OCI-LY1 (cell line): Measurements from ENCODE around the gene ARFIP1.

Source experiments
- H2AFZ ChIP-seq: fragments of 200-600 bp; sonication (generic), shearing (Covaris generic); 2 replicates; pipeline ENCODE4 v1.6.0; 2014; ENCODE audit warnings: antibody characterized with exemption, mild to moderate bottlenecking, low read length
- H3F3A ChIP-seq: fragments of 200-600 bp; sonication (generic), shearing (Covaris generic); 2 replicates; pipeline ENCODE4 v1.6.0; 2014; ENCODE audit warnings: mild to moderate bottlenecking, antibody characterized with exemption, low read length, moderate library complexity; ENCODE audit not compliant: insufficient read depth
- H3K27ac ChIP-seq: fragments of 200-600 bp; sonication (generic); 2 replicates; pipeline ENCODE4 v1.5.1; 2014; ENCODE audit warnings: low read length, mixed run types, mild to moderate bottlenecking, low read depth; ENCODE audit not compliant: poor library complexity, severe bottlenecking
- H3K27me3 ChIP-seq: fragments of 200-600 bp; sonication (generic); 2 replicates; pipeline ENCODE4 v1.6.0; 2014; ENCODE audit warnings: antibody characterized with exemption, mild to moderate bottlenecking, low read length, moderate library complexity; ENCODE audit not compliant: insufficient read depth
- H3K36me3 ChIP-seq: fragments of 200-600 bp; sonication (generic); 2 replicates; pipeline ENCODE4 v1.6.1; 2014; ENCODE audit warnings: mild to moderate bottlenecking, antibody characterized with exemption, low read length, moderate library complexity, mixed read lengths; ENCODE audit not compliant: insufficient read depth
- H3K4me1 ChIP-seq: fragments of 200-600 bp; sonication (generic); 2 replicates; pipeline ENCODE4 v1.5.1; 2014; ENCODE audit warnings: mild to moderate bottlenecking, low read length, moderate library complexity; ENCODE audit not compliant: insufficient read depth, severe bottlenecking
- H3K4me2 ChIP-seq: fragments of 200-600 bp; sonication (generic), shearing (Covaris generic); 2 replicates; pipeline ENCODE4 v1.6.1; 2014; ENCODE audit warnings: low read length
- H3K4me3 ChIP-seq: fragments of 200-600 bp; sonication (generic); 2 replicates; pipeline ENCODE4 v1.5.1; 2014; ENCODE audit warnings: low read length, low read depth, mild to moderate bottlenecking, mixed read lengths; ENCODE audit not compliant: poor library complexity, severe bottlenecking
- H3K79me2 ChIP-seq: fragments of 200-600 bp; shearing (Covaris generic); 2 replicates; pipeline ENCODE4 v1.6.1; 2016; ENCODE audit warnings: mixed run types, low read length, mixed read lengths; ENCODE audit not compliant: insufficient read depth
- H3K9ac ChIP-seq: fragments of 200-600 bp; sonication (generic), shearing (Covaris generic); 2 replicates; pipeline ENCODE4 v1.6.1; 2014; ENCODE audit warnings: mild to moderate bottlenecking, low read length, mixed read lengths
- H3K9me2 ChIP-seq: fragments of 200-600 bp; sonication (generic), shearing (Covaris generic); 2 replicates; pipeline ENCODE4 v1.6.1; 2014; ENCODE audit warnings: low read depth, mild to moderate bottlenecking, low read length, mixed read lengths
- H3K9me3 ChIP-seq: fragments of 200-600 bp; shearing (Covaris generic); 2 replicates; pipeline ENCODE4 v1.6.1; 2014; ENCODE audit warnings: low read length, mixed read lengths
- H4K20me1 ChIP-seq: fragments of 200-600 bp; sonication (generic), shearing (Covaris generic); 2 replicates; pipeline ENCODE4 v1.6.0; 2016; ENCODE audit warnings: mild to moderate bottlenecking, low read length; ENCODE audit not compliant: insufficient read depth
- EZH2 ChIP-seq: fragments of 200-600 bp; sonication (generic), shearing (Covaris generic); IDR thresholded peaks from 2 replicates; pipeline ENCODE4 v1.8.0; 2017; ENCODE audit warnings: borderline replicate concordance, mixed run types, mild to moderate bottlenecking, antibody characterized with exemption, low read length, moderate library complexity, mixed read lengths
- TF ChIP-seq, protein P1 (sequence below): fragments of 200-600 bp; sonication (generic), shearing (Covaris generic); IDR thresholded peaks from 2 replicates; pipeline ENCODE4 v1.5.1; 2017; ENCODE audit warnings: mild to moderate bottlenecking, antibody characterized with exemption, low read length, moderate library complexity, mixed read lengths

The ARFIP1 gene

DNA sequence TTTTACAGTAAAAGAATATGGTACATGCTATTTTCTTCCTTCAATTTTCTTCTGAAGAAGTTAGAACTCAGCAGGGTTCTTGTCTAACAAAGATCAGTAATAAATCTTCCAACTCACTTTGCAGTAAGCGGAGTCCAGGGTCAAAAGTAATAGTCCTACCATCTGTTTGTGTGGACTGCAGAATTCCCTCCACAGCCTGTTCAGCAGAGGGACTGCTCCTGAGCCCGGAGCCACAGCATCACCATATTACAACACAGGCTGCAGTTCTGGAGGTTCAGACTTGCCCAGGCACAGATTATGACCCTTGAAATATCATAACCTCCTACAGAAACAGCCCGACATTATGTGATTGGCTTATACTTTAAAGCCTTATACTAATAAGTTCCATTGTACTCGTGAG is 166.7 kb downstream of the ARFIP1 start:
- no peaks in the 10 kb centered on the region for H3K9me2 ChIP-seq
- no peaks in the 10 kb centered on the region for H4K20me1 ChIP-seq
- no peaks in the 10 kb centered on the region for H3K4me1 ChIP-seq
- H3K79me2 ChIP-seq: no peaks in the 10 kb centered on the region
- no peak overlapping the region for H3K27ac ChIP-seq
- no peaks in the 10 kb centered on the region for H3K27me3 ChIP-seq
- TF ChIP-seq, protein P1, sequence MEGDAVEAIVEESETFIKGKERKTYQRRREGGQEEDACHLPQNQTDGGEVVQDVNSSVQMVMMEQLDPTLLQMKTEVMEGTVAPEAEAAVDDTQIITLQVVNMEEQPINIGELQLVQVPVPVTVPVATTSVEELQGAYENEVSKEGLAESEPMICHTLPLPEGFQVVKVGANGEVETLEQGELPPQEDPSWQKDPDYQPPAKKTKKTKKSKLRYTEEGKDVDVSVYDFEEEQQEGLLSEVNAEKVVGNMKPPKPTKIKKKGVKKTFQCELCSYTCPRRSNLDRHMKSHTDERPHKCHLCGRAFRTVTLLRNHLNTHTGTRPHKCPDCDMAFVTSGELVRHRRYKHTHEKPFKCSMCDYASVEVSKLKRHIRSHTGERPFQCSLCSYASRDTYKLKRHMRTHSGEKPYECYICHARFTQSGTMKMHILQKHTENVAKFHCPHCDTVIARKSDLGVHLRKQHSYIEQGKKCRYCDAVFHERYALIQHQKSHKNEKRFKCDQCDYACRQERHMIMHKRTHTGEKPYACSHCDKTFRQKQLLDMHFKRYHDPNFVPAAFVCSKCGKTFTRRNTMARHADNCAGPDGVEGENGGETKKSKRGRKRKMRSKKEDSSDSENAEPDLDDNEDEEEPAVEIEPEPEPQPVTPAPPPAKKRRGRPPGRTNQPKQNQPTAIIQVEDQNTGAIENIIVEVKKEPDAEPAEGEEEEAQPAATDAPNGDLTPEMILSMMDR: no peak
- TF ChIP-seq EZH2: no peak
- H3K36me3 ChIP-seq: no peaks in the 10 kb centered on the region
- no peak overlapping the region for H3K4me2 ChIP-seq
- H3K9ac ChIP-seq: no peak overlapping the region
- no peak overlapping the region for H3K4me3 ChIP-seq
- no peaks in the 10 kb centered on the region for H3K9me3 ChIP-seq
- no peaks in the 10 kb centered on the region for H3F3A ChIP-seq
- no peak overlapping the region for H2AFZ ChIP-seq

DNA sequence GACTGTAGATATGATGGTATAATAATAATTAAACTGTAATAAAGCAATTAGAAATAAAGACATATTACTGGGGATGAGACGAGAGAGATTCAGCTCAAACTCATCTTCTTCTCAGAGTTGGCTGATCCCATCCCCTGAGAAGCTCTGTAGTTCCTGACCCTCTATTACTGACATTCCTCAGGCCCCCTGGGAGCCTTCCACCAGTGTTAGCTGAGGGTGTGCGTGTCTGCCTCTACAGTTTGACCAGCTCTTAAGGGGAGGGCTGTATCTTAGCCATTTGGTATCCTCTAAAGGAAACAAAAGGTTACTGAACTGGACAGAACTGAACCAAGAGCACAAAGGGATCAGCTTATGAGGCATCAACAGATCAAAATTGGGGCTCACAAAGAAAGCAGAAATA is 167.6 kb downstream of the ARFIP1 start:
- H3K9me2 ChIP-seq: no peaks in the 10 kb centered on the region

GRCh38 chr4:152949930-152950329 is 170.2 kb downstream of the ARFIP1 start:
- Histone ChIP-seq H3K79me2 (no peaks in the 10 kb centered on the region), H2AFZ (no peak overlapping the region), H3K36me3 (no peaks in the 10 kb centered on the region), H3K4me1 (no peaks in the 10 kb centered on the region), H3K4me3 (no peak overlapping the region), H3K27me3 (no peaks in the 10 kb centered on the region; the same call in 1 of the 2 replicates), H3K27ac (no peak overlapping the region), H3K4me2 (no peak overlapping the region), H3K9me3 (no peaks in the 10 kb centered on the region), H3F3A (no peaks in the 10 kb centered on the region), H3K9ac (no peak overlapping the region), H3K9me2 (no peaks in the 10 kb centered on the region), H4K20me1 (no peaks in the 10 kb centered on the region)
- TF ChIP-seq, protein P1: no peak
- TF ChIP-seq EZH2: no peak

More for the DNA sequence above, 167.6 kb downstream of the ARFIP1 start:
- TF ChIP-seq EZH2: no peak
- TF ChIP-seq, protein P1: no peak
- H3F3A ChIP-seq: no peaks in the 10 kb centered on the region
- H3K27me3 ChIP-seq: no peaks in the 10 kb centered on the region
- no peak overlapping the region for H2AFZ ChIP-seq
- H3K27ac ChIP-seq: no peak overlapping the region
- no peak overlapping the region for H3K4me2 ChIP-seq
- no peaks in the 10 kb centered on the region for H3K79me2 ChIP-seq
- no peaks in the 10 kb centered on the region for H3K9me3 ChIP-seq
- H3K4me3 ChIP-seq: no peak overlapping the region
- no peaks in the 10 kb centered on the region for H3K4me1 ChIP-seq
- no peak overlapping the region for H3K9ac ChIP-seq
- no peaks in the 10 kb centered on the region for H3K36me3 ChIP-seq
- H4K20me1 ChIP-seq: no peaks in the 10 kb centered on the region
